H1 (cell line): Measurements from ENCODE around the gene MIER2. TPM values are rescaled to one million over a fixed set of nuclear protein-coding genes. Genes with fewer than 3 reads are reported as not detected.

Experiments used
- CTCF ChIA-PET: fragments of 300-600 bp; sonication (Branson Sonifier 250); formaldehyde crosslinking; loops from one replicate; lab custom pipeline; 2021; ENCODE audit not compliant: partially characterized antibody; lab: Charles Lee
- POLR2A ChIA-PET: fragments of 300-600 bp; sonication (Branson Sonifier 250); formaldehyde crosslinking; loops from one replicate; lab custom pipeline; 2021; ENCODE audit warnings: inconsistent platforms; ENCODE audit not compliant: partially characterized antibody; lab: Charles Lee
- DNase-seq, 2 experiments: peaks; one replicate each; pipeline versions ENCODE4 v3.0.0 to v3.0.0-alpha.2; 2010 to 2022; ENCODE audit warnings: low spot score in 2 of 2, low read depth in 1 of 2, mixed read lengths in 1 of 2
- FAIRE-seq: peaks from 2 replicates; lab custom pipeline; 2011; peaks lifted over from hg19 to GRCh38; lab: Jason Lieb, UNC
- H2AFZ ChIP-seq: 2 replicates; pipeline ENCODE4 v1.8.1; 2012; ENCODE audit warnings: low read length, inconsistent platforms
- H2AK5ac ChIP-seq: 2 replicates; pipeline ENCODE4 v1.6.1; 2013; ENCODE audit warnings: low read depth, low read length
- H2BK120ac ChIP-seq: replicated peaks from 2 replicates; pipeline ENCODE3; 2013; ENCODE audit warnings: low read depth, low read length, inconsistent platforms
- H2BK12ac ChIP-seq: 2 replicates; pipeline ENCODE4 v1.6.1; 2013; ENCODE audit warnings: low read depth, low read length
- H2BK15ac ChIP-seq: 2 replicates; pipeline ENCODE4 v1.6.1; 2013; ENCODE audit warnings: low read length
- H2BK20ac ChIP-seq: 2 replicates; pipeline ENCODE4 v1.6.1; 2013; ENCODE audit warnings: low read length
- H2BK5ac ChIP-seq: 2 replicates; pipeline ENCODE4 v1.6.1; 2013; ENCODE audit warnings: low read depth, low read length
- H3K14ac ChIP-seq: 2 replicates; pipeline ENCODE4 v1.6.1; 2013; ENCODE audit warnings: inconsistent platforms; ENCODE audit not compliant: insufficient read length
- H3K18ac ChIP-seq: 2 replicates; pipeline ENCODE4 v1.6.1; 2013; ENCODE audit warnings: low read length; ENCODE audit errors: extremely low read depth
- H3K23ac ChIP-seq: 2 replicates; pipeline ENCODE4 v1.6.1; 2013; ENCODE audit warnings: inconsistent platforms; ENCODE audit not compliant: insufficient read length
- H3K23me2 ChIP-seq: 2 replicates; pipeline ENCODE4 v1.6.1; 2013; ENCODE audit warnings: low read depth, low read length
- H3K27ac ChIP-seq: 2 replicates; pipeline ENCODE4 v1.6.1; 2011; ENCODE audit warnings: low read depth, low read length, inconsistent platforms
- H3K27me3 ChIP-seq, 4 experiments: replicated peaks in 1 of 4; 1 replicate in 1 of 4; 2 replicates in 3 of 4; pipeline versions ENCODE4 v1.6.1 to v1.8.1; 2011 to 2013; ENCODE audit warnings: low read length in 3 of 4, mild to moderate bottlenecking in 3 of 4, inconsistent platforms in 2 of 4, mixed read lengths in 2 of 4, moderate library complexity in 1 of 4; ENCODE audit not compliant: control insufficient read depth in 3 of 4, insufficient read depth in 3 of 4; ENCODE audit errors: extremely low read depth in 1 of 4
- H3K36me3 ChIP-seq, 4 experiments: 2 replicates each; pipeline versions ENCODE4 v1.6.1 to v1.8.1; 2011 to 2013; ENCODE audit warnings: mild to moderate bottlenecking in 4 of 4, low read length in 3 of 4, moderate library complexity in 2 of 4, control low read depth in 1 of 4, inconsistent platforms in 1 of 4; ENCODE audit not compliant: insufficient read depth in 4 of 4, control insufficient read depth in 2 of 4
- H3K4ac ChIP-seq: replicated peaks from 2 replicates; pipeline ENCODE3; 2013; ENCODE audit warnings: low read length, low read depth, mixed read lengths, inconsistent platforms; ENCODE audit not compliant: insufficient read length
- H3K4me1 ChIP-seq, 4 experiments: replicated peaks in 1 of 4; 1 replicate in 1 of 4; 2 replicates in 3 of 4; pipeline versions ENCODE4 v1.6.1 to v1.8.1; 2011 to 2013; ENCODE audit warnings: low read length in 3 of 4, inconsistent platforms in 2 of 4, mixed read lengths in 1 of 4; ENCODE audit not compliant: insufficient read depth in 4 of 4, control insufficient read depth in 3 of 4
- H3K4me2 ChIP-seq, 2 experiments: 2 replicates each; pipeline versions ENCODE4 v1.6.1 to v1.8.1; 2011 to 2013; ENCODE audit warnings: low read depth in 2 of 2, low read length in 2 of 2, control low read depth in 1 of 2, inconsistent platforms in 1 of 2, mild to moderate bottlenecking in 1 of 2; ENCODE audit not compliant: insufficient read depth in 1 of 2
- H3K4me3 ChIP-seq, 4 experiments: fragments of 200-600, 300-600 bp in 1 of 4; sonication (generic), shearing (Covaris generic), sonication (Bioruptor Twin) in 1 of 4; 2 replicates each; pipeline versions ENCODE4 v1.5.1 to v1.8.1; 2011 to 2016; ENCODE audit warnings: low read length in 4 of 4, low read depth in 3 of 4, control low read depth in 2 of 4, inconsistent platforms in 2 of 4, mild to moderate bottlenecking in 2 of 4, mixed read lengths in 1 of 4, moderate library complexity in 1 of 4; ENCODE audit not compliant: insufficient read depth in 2 of 4; ENCODE audit errors: extremely low read depth in 1 of 4
- H3K56ac ChIP-seq: replicated peaks from 2 replicates; pipeline ENCODE3; 2013; ENCODE audit warnings: low read depth, mild to moderate bottlenecking, mixed read lengths, low read length, inconsistent platforms; ENCODE audit not compliant: insufficient read length
- H3K79me1 ChIP-seq: 2 replicates; pipeline ENCODE4 v1.6.1; 2013; ENCODE audit warnings: low read depth, low read length, control low read depth
- H3K79me2 ChIP-seq, 2 experiments: 2 replicates each; pipeline versions ENCODE4 v1.6.1 to v1.8.1; 2012 to 2013; ENCODE audit warnings: low read length in 2 of 2, mild to moderate bottlenecking in 2 of 2, inconsistent platforms in 1 of 2; ENCODE audit not compliant: insufficient read depth in 2 of 2, control insufficient read depth in 1 of 2
- H3K9ac ChIP-seq, 4 experiments: replicated peaks in 1 of 4; 1 replicate in 1 of 4; 2 replicates in 3 of 4; pipeline versions ENCODE4 v1.6.1 to v1.8.1; 2011 to 2013; ENCODE audit warnings: low read depth in 3 of 4, low read length in 3 of 4, control low read depth in 2 of 4, mild to moderate bottlenecking in 2 of 4, moderate library complexity in 2 of 4, inconsistent platforms in 1 of 4; ENCODE audit errors: extremely low read depth in 1 of 4
- H3K9me3 ChIP-seq, 2 experiments: 2 replicates each; pipeline versions ENCODE4 v1.6.1 to v1.8.1; 2012 to 2013; ENCODE audit warnings: mild to moderate bottlenecking in 2 of 2, moderate library complexity in 2 of 2, control low read depth in 1 of 2, inconsistent platforms in 1 of 2, low read depth in 1 of 2, low read length in 1 of 2, mixed read lengths in 1 of 2; ENCODE audit not compliant: insufficient read depth in 2 of 2
- H4K20me1 ChIP-seq, 2 experiments: replicated peaks in 1 of 2; 2 replicates each; pipeline versions ENCODE3 to v1.8.1; 2011 to 2013; ENCODE audit warnings: inconsistent platforms in 2 of 2, low read length in 2 of 2, mild to moderate bottlenecking in 1 of 2; ENCODE audit not compliant: insufficient read depth in 2 of 2, control insufficient read depth in 1 of 2
- H4K5ac ChIP-seq: 2 replicates; pipeline ENCODE4 v1.6.1; 2013; ENCODE audit warnings: low read length, low read depth, mixed read lengths, inconsistent platforms; ENCODE audit not compliant: insufficient read length
- H4K8ac ChIP-seq: 2 replicates; pipeline ENCODE4 v1.8.0; 2013; ENCODE audit warnings: mild to moderate bottlenecking, moderate library complexity, low read length, inconsistent platforms; ENCODE audit not compliant: insufficient read depth; ENCODE audit errors: extremely low read depth
- H4K91ac ChIP-seq: replicated peaks from 2 replicates; pipeline ENCODE3; 2013; ENCODE audit warnings: low read length, mixed read lengths, inconsistent platforms; ENCODE audit not compliant: insufficient read length
- CHD2 ChIP-seq: IDR thresholded peaks from 2 replicates; pipeline ENCODE4 v1.6.1; 2012; ENCODE audit warnings: low read length, improper control_type of control experiment
- CTBP2 ChIP-seq: IDR thresholded peaks from 2 replicates; pipeline ENCODE4 v1.7.0; 2011; ENCODE audit warnings: borderline replicate concordance, mild to moderate bottlenecking, moderate library complexity, mixed read lengths, low read length; ENCODE audit not compliant: insufficient read depth, insufficient read length
- GABPA ChIP-seq: IDR thresholded peaks from 2 replicates; pipeline ENCODE4 v1.6.1; 2011; ENCODE audit warnings: mild to moderate bottlenecking, low read length, moderate library complexity, borderline replicate concordance; ENCODE audit not compliant: insufficient read depth
- GTF2F1 ChIP-seq: IDR thresholded peaks from 2 replicates; pipeline ENCODE4 v1.6.1; 2012; ENCODE audit warnings: low read depth, low read length, improper control_type of control experiment, borderline replicate concordance
- JUN ChIP-seq: IDR thresholded peaks from 2 replicates; pipeline ENCODE4 v1.6.1; 2011; ENCODE audit warnings: low read depth, mild to moderate bottlenecking, improper control_type of control experiment, low read length
- KDM4A ChIP-seq: IDR thresholded peaks from one replicate; pipeline ENCODE4 v1.7.1; 2012; ENCODE audit warnings: low read depth, mild to moderate bottlenecking, moderate library complexity, low read length, inconsistent platforms; ENCODE audit not compliant: severe bottlenecking
- NANOG ChIP-seq: IDR thresholded peaks from 2 replicates; pipeline ENCODE4 v1.6.1; 2011; ENCODE audit warnings: low read length, low read depth, mild to moderate bottlenecking, inconsistent platforms; ENCODE audit not compliant: insufficient read depth, poor library complexity, severe bottlenecking
- RBBP5 ChIP-seq: IDR thresholded peaks from 2 replicates; pipeline ENCODE4 v1.7.1; 2012; ENCODE audit warnings: low read depth, mild to moderate bottlenecking, inconsistent platforms, low read length, moderate library complexity, borderline replicate concordance
- RNF2 ChIP-seq: fragments of 200-900, 300-1000 bp; sonication (generic); IDR thresholded peaks from 2 replicates; pipeline ENCODE4 v1.7.1; 2016; ENCODE audit warnings: borderline replicate concordance, low read depth, mild to moderate bottlenecking, antibody characterized with exemption, low read length; ENCODE audit not compliant: poor library complexity, severe bottlenecking; ENCODE audit errors: missing control alignments
- SIN3A ChIP-seq, 2 experiments: IDR thresholded peaks in 1 of 2; conservative IDR thresholded peaks in 1 of 2; 2 replicates each; pipeline ENCODE4 v1.6.1; 2011 to 2012; ENCODE audit warnings: low read length in 2 of 2, improper control_type of control experiment in 1 of 2, low read depth in 1 of 2, mild to moderate bottlenecking in 1 of 2
- SP1 ChIP-seq: IDR thresholded peaks from 2 replicates; pipeline ENCODE4 v1.6.1; 2011; ENCODE audit warnings: low read depth, low read length
- SUZ12 ChIP-seq: fragments of 200-600 bp; sonication (generic); IDR thresholded peaks from 2 replicates; pipeline ENCODE4 v1.6.1; 2012; ENCODE audit warnings: mild to moderate bottlenecking, inconsistent platforms, low read length, moderate library complexity, mixed read lengths
- TBP ChIP-seq: IDR thresholded peaks from 2 replicates; pipeline ENCODE4 v1.6.1; 2011; ENCODE audit warnings: low read depth, low read length, improper control_type of control experiment
- WGBS, 2 experiments: shearing (Covaris generic) in 1 of 2; methylation state at CpG; one replicate each; pipeline versions ENCODE4 v1.1.6 to v1.1.7; 2013 to 2015; ENCODE audit warnings: low lambda C conversion rate in 2 of 2, mixed read lengths in 2 of 2, inconsistent platforms in 1 of 2, low coverage in 1 of 2, missing lambda C conversion rate in 1 of 2; ENCODE audit not compliant: insufficient replicate concordance in 2 of 2, insufficient coverage in 1 of 2, insufficient read length in 1 of 2; ENCODE audit errors: extremely low coverage in 1 of 2, missing lambda C conversion rate in 1 of 2; 5-methylcytosine and 5-hydroxymethylcytosine counted together
- polyA plus RNA-seq, 7 experiments: library from polyadenylated mRNA; depleted of rRNA in 3 of 7; stranded (reverse) in 5 of 7; unstranded in 2 of 7; fragments of >200 nt in 5 of 7; fragments of 200-250 nt in 2 of 7; gene quantifications; 1 replicate in 5 of 7; 2 replicates in 1 of 7; 4 replicates in 1 of 7; pipeline versions ENCODE4 v1.2.1 to v1.2.3, GENCODE V29; 2011 to 2013; ENCODE audit warnings: missing spikeins in 2 of 7, mixed read lengths in 2 of 7
- total RNA-seq: library from RNA; stranded (reverse); fragmentation: NEBNext Ultra II Directional; extraction: Animal tissue kit (Norgen Biotek cat#: 25700); gene quantifications from 2 replicates; pipeline ENCODE4 v1.2.1, GENCODE V29; 2021

MIER2 gene
- total and polyA plus RNA-seq, 2 of the 8 experiments (the other 6 are each of a cell fraction or from before 2014, with no cell fraction given), result 30.3 to 48.3 TPM

DNA sequence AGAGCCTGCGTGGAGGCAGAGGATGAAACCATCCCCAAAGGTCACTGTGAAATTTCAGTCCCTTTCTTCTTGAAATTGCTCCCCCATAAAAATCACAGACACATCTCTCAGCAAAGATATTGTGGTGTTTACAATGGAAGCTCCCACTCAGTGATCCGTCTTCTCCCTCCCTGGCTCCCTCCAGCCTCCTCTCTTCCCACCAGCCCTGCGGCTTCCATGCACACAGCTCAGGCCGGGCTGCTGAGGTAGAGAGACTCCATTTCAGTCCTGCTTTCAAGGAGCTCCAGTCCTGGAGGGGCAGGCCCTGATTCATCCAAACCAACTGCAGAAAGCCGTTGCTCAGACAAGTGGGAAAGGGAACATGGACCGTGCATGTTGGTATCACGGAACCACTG lies 24.0 kb upstream of the MIER2 start:
- 93% methylated on average over 7 of the region's 7 CpGs; no CpG with 5 or more reads in 1 of the 2 experiments for WGBS, 2 experiments
- Histone ChIP-seq H3K4me2 (no peak overlapping the region), H3K4me1 (no peaks in the 10 kb centered on the region), H3K36me3 (no peaks in the 10 kb centered on the region), H3K14ac (no peak overlapping the region), H2BK12ac (0 out of 2 replicates have a peak overlapping the region, but pooled peaks have one; percentile 80), H2BK15ac (no peak overlapping the region), H2AFZ (no peak overlapping the region), H3K79me1 (no peaks in the 10 kb centered on the region), H3K4ac (no peak overlapping the region), H4K5ac (no peak overlapping the region), H3K79me2 (no peaks in the 10 kb centered on the region), H3K23me2 (no peaks in the 10 kb centered on the region), H3K27me3 (no peaks in the 10 kb centered on the region; a peak in 1 of 7 replicates), H2BK20ac (no peak overlapping the region), H2AK5ac (no peak overlapping the region), H3K18ac (no peak overlapping the region), H3K4me3 (no peak overlapping the region), H3K23ac (no peak overlapping the region), H3K9me3 (no peaks in the 10 kb centered on the region; a peak in 1 of 4 replicates), H3K9ac (no peak overlapping the region), H4K91ac (no peak overlapping the region), H2BK120ac (no peak overlapping the region), H4K20me1 (peaks cover 0 to 2% of the 10 kb centered on the region in 2 experiments), H3K56ac (no peak overlapping the region), H4K8ac (no peak overlapping the region), H2BK5ac (no peak overlapping the region), H3K27ac (no peak overlapping the region)
- DNase-seq, result no peak
- FAIRE-seq, result no peak
- ChIA-PET CTCF (interaction anchor here (1.0 to 4.6 kb wide), 2 partner anchors 16 to 21 kb away, joined by 3 to 25 read pairs; no protein-coding TSS in a partner anchor), POLR2A (no interaction called here)
- TF ChIP-seq KDM4A, result no peak
- no peak for TF ChIP-seq SUZ12
- TF ChIP-seq SIN3A (conservative IDR thresholded peaks at IDR 0.05 in 1 of 2, IDR thresholded peaks at IDR 0.05 in 1 of 2; ENCODE audit: low read depth in 1 of 2, low read length in 2 of 2), result no peak
- no peak for TF ChIP-seq RBBP5
- no peak for TF ChIP-seq CHD2
- TF ChIP-seq JUN, result no peak
- no peak for TF ChIP-seq SP1
- no peak for TF ChIP-seq CTBP2
- TF ChIP-seq NANOG, result no peak
- no peak for TF ChIP-seq GABPA
- no peak for TF ChIP-seq TBP
- no peak for TF ChIP-seq GTF2F1
- TF ChIP-seq RNF2, result no peak
